HepG2 (cell line): ENCODE data around the gene ATN1. TPM values are rescaled to one million over a fixed set of nuclear protein-coding genes. Genes with fewer than 3 reads are reported as not detected.

Source experiments
- CAMTA2 ChIP-seq: sonication (generic); formaldehyde crosslinking; IDR thresholded peaks from 2 replicates; pipeline ENCODE4 v1.4.0; 2020; ENCODE audit warnings: mild to moderate bottlenecking, missing genetic modification reagents, borderline replicate concordance
- CEBPG ChIP-seq: IDR thresholded peaks from 2 replicates; pipeline ENCODE4 v1.6.1; 2016
- CENPBD1 ChIP-seq: sonication (generic); formaldehyde crosslinking; IDR thresholded peaks from 2 replicates; pipeline ENCODE4 v1.8.0; 2022; ENCODE audit warnings: missing genetic modification reagents, low read depth, mild to moderate bottlenecking, borderline replicate concordance
- FOXA1 ChIP-seq, 2 experiments: fragments of 450-650 bp in 1 of 2; sonication (generic) in 1 of 2; formaldehyde crosslinking in 1 of 2; IDR thresholded peaks; 2 replicates each; pipeline versions ENCODE4 v1.4.0 to v1.6.1; 2016 to 2020; ENCODE audit warnings: missing genetic modification reagents in 1 of 2
- FOXP1 ChIP-seq, 2 experiments: fragments of 450-650 bp in 1 of 2; IDR thresholded peaks; 2 replicates each; pipeline ENCODE4 v1.6.1; 2017 to 2018; ENCODE audit warnings: antibody characterized with exemption in 1 of 2
- HIC2 ChIP-seq: sonication (generic); formaldehyde crosslinking; IDR thresholded peaks from 2 replicates; pipeline ENCODE4 v1.9.0; 2022; ENCODE audit warnings: low read depth, missing genetic modification reagents
- IKZF4 ChIP-seq: sonication (generic); formaldehyde crosslinking; IDR thresholded peaks from 2 replicates; pipeline ENCODE4 v1.5.1; 2020; ENCODE audit warnings: borderline replicate concordance, mild to moderate bottlenecking, low read depth, missing genetic modification reagents; ENCODE audit errors: not compliant biosample characterization
- MATR3 ChIP-seq: sonication (generic); formaldehyde crosslinking; IDR thresholded peaks from 2 replicates; pipeline ENCODE4 v1.4.0; 2020; ENCODE audit warnings: missing genetic modification reagents
- MED13 ChIP-seq: sonication (generic); formaldehyde crosslinking; IDR thresholded peaks from 2 replicates; pipeline ENCODE4 v1.5.0; 2020; ENCODE audit warnings: missing genetic modification reagents
- MEF2D ChIP-seq: sonication (generic); formaldehyde crosslinking; IDR thresholded peaks from 2 replicates; pipeline ENCODE4 v1.5.1; 2020; ENCODE audit warnings: mild to moderate bottlenecking, missing genetic modification reagents
- POGZ ChIP-seq: sonication (generic); formaldehyde crosslinking; IDR thresholded peaks from 2 replicates; pipeline ENCODE4 v1.4.0; 2020; ENCODE audit warnings: mild to moderate bottlenecking, missing genetic modification reagents
- REPIN1 ChIP-seq: sonication (generic); formaldehyde crosslinking; IDR thresholded peaks from 2 replicates; pipeline ENCODE4 v1.8.0; 2022; ENCODE audit warnings: missing genetic modification reagents, low read depth, mild to moderate bottlenecking, borderline replicate concordance
- SALL1 ChIP-seq: sonication (generic); formaldehyde crosslinking; IDR thresholded peaks from 2 replicates; pipeline ENCODE4 v1.8.0; 2022; ENCODE audit warnings: mild to moderate bottlenecking, missing genetic modification reagents
- SCMH1 ChIP-seq: sonication (generic); formaldehyde crosslinking; IDR thresholded peaks from 2 replicates; pipeline ENCODE4 v1.9.0; 2021; ENCODE audit warnings: missing genetic modification reagents, mild to moderate bottlenecking, borderline replicate concordance
- SMAD1 ChIP-seq: sonication (generic); formaldehyde crosslinking; IDR thresholded peaks from 2 replicates; pipeline ENCODE4 v1.4.0; 2020; ENCODE audit warnings: missing genetic modification reagents, low read depth, mild to moderate bottlenecking, borderline replicate concordance
- SOX5 ChIP-seq: IDR thresholded peaks from 2 replicates; pipeline ENCODE4 v1.6.1; 2016; ENCODE audit warnings: borderline replicate concordance
- SP140L ChIP-seq: sonication (generic); formaldehyde crosslinking; IDR thresholded peaks from 2 replicates; pipeline ENCODE4 v1.4.0; 2020; ENCODE audit warnings: missing genetic modification reagents, borderline replicate concordance
- ZFP1 ChIP-seq: IDR thresholded peaks from 2 replicates; pipeline ENCODE4 v1.6.1; 2016
- ZFP37 ChIP-seq: sonication (generic); formaldehyde crosslinking; IDR thresholded peaks from 2 replicates; pipeline ENCODE4 v1.4.0; 2020; ENCODE audit warnings: missing genetic modification reagents, borderline replicate concordance
- ZNF30 ChIP-seq: sonication (generic); formaldehyde crosslinking; IDR thresholded peaks from 2 replicates; pipeline ENCODE4 v1.5.0; 2020; ENCODE audit warnings: mild to moderate bottlenecking, missing genetic modification reagents
- ZNF333 ChIP-seq: sonication (generic); formaldehyde crosslinking; IDR thresholded peaks from 2 replicates; pipeline ENCODE4 v1.4.0; 2020; ENCODE audit warnings: mild to moderate bottlenecking, missing genetic modification reagents, borderline replicate concordance
- ZNF337 ChIP-seq: sonication (generic); formaldehyde crosslinking; IDR thresholded peaks from 2 replicates; pipeline ENCODE4 v1.5.1; 2020; ENCODE audit warnings: missing genetic modification reagents, low read depth, mild to moderate bottlenecking, borderline replicate concordance
- ZNF33B ChIP-seq: sonication (generic); formaldehyde crosslinking; IDR thresholded peaks from 2 replicates; pipeline ENCODE4 v1.5.1; 2020; ENCODE audit warnings: mild to moderate bottlenecking, missing genetic modification reagents
- ZNF367 ChIP-seq: sonication (generic); formaldehyde crosslinking; IDR thresholded peaks from 2 replicates; pipeline ENCODE4 v1.4.0; 2020; ENCODE audit warnings: missing genetic modification reagents, borderline replicate concordance
- ZNF441 ChIP-seq: sonication (generic); formaldehyde crosslinking; IDR thresholded peaks from 2 replicates; pipeline ENCODE4 v1.7.0; 2021; ENCODE audit warnings: missing genetic modification reagents, borderline replicate concordance
- ZNF446 ChIP-seq: sonication (generic); formaldehyde crosslinking; IDR thresholded peaks from 2 replicates; pipeline ENCODE4 v1.5.0; 2020; ENCODE audit warnings: mild to moderate bottlenecking, missing genetic modification reagents
- ZNF572 ChIP-seq: sonication (generic); formaldehyde crosslinking; IDR thresholded peaks from 2 replicates; pipeline ENCODE4 v1.5.1; 2020; ENCODE audit warnings: mild to moderate bottlenecking, missing genetic modification reagents
- ZSCAN31 ChIP-seq: sonication (generic); formaldehyde crosslinking; IDR thresholded peaks from 2 replicates; pipeline ENCODE4 v1.5.0; 2020; ENCODE audit warnings: low read depth, mild to moderate bottlenecking, missing genetic modification reagents
- polyA plus RNA-seq, 8 experiments: library from polyadenylated mRNA; depleted of rRNA in 3 of 8; stranded (reverse) in 7 of 8; unstranded in 1 of 8; fragments of >200 nt; fragmentation: Illumina TruSeq in 4 of 8; extraction: Trizol in 4 of 8; gene quantifications; 2 replicates each; pipeline versions ENCODE4 v1.2.1 to v1.2.3, GENCODE V29; 2011 to 2016; ENCODE audit warnings: low read depth in 4 of 8, missing spikeins in 1 of 8, mixed read lengths in 1 of 8; ENCODE audit not compliant: insufficient read depth in 1 of 8
- total RNA-seq, 5 experiments: library from RNA; depleted of rRNA; stranded (reverse); fragments of >200 nt; fragmentation: Illumina TruSeq; extraction: Trizol; gene quantifications; 2 replicates each; pipeline ENCODE4 v1.2.3, GENCODE V29; 2016; ENCODE audit warnings: low read depth in 1 of 5
- TF ChIP-seq, protein P1 (sequence below): sonication (generic); formaldehyde crosslinking; IDR thresholded peaks from 2 replicates; pipeline ENCODE4 v1.5.0; 2020; ENCODE audit warnings: mild to moderate bottlenecking, low read depth, missing genetic modification reagents, borderline replicate concordance

ATN1 gene
- total and polyA plus RNA-seq, 2 of the 13 experiments (the other 11 are each of a cell fraction or from before 2014, with no cell fraction given), result 2.1 to 8.6 TPM

DNA sequence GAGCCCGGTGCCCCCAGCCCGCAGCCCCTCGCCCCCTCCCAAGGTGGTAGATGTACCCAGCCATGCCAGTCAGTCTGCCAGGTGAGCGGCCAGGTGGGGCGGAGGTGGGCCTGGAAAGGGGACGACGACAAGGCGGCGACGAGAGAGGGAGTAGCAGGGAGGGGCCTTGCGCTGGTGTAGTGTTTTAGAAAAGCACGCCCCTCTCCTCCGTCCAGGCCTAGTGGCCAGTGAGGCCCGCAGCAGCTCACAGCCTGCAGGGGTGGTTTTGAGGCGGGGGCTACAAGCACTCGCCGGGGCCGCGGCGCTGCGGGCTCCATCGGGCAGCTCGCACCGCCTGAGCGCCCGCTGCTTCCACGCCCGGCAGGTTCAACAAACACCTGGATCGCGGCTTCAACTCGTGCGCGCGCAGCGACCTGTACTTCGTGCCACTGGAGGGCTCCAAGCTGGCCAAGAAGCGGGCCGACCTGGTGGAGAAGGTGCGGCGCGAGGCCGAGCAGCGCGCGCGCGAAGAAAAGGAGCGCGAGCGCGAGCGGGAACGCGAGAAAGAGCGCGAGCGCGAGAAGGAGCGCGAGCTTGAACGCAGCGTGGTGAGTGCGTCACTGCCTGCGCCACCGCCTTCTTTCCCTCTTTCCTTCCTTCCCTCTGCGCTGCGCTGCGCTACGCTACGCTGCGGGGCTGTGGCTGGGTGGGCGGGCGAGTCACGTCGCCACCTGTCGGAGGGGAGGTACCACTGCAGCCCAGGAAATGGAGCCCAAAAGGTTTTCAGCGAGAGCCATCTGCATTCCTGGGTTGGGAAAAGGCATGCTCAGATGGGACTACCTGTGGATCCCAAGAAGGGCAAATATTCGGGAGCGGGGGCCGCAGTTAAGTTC is 10.0 kb downstream of the ATN1 start (continued):
- no peak for TF ChIP-seq ZFP37 (CRISPR knock-in tag)
- TF ChIP-seq MED13, result no peak; the same call in 1 of the 2 replicates
- no peak for TF ChIP-seq CENPBD1 (CRISPR knock-in tag)
- TF ChIP-seq SCMH1 (CRISPR knock-in tag), result no peak
- no peak for TF ChIP-seq SP140L (CRISPR knock-in tag)
- no peak for TF ChIP-seq CAMTA2 (CRISPR knock-in tag)
- TF ChIP-seq ZNF572 (CRISPR knock-in tag), result peak; percentile 35; the same call in 1 of the 2 replicates
- peak; percentile 43; the same call in 1 of the 2 replicates for TF ChIP-seq MEF2D (CRISPR knock-in tag)
- no peak for TF ChIP-seq ZNF367 (CRISPR knock-in tag)
- peak; percentile 68 for TF ChIP-seq SOX5 (CRISPR knock-in tag)
- TF ChIP-seq CEBPG (CRISPR knock-in tag), result peak; percentile 65
- TF ChIP-seq ZNF333 (CRISPR knock-in tag), result no peak
- TF ChIP-seq ZSCAN31 (CRISPR knock-in tag), result peak; percentile 79; the same call in 1 of the 2 replicates
- TF ChIP-seq ZNF33B (CRISPR knock-in tag), result peak; percentile 56; the same call in 1 of the 2 replicates
- TF ChIP-seq ZNF446 (CRISPR knock-in tag), result peak; percentile 92; the same call in 1 of the 2 replicates
- TF ChIP-seq POGZ, result peak; percentile 94
- TF ChIP-seq MATR3, result no peak
- TF ChIP-seq REPIN1 (CRISPR knock-in tag), result peak; percentile 97
- TF ChIP-seq SMAD1, result peak; percentile 88; the same call in 1 of the 2 replicates
- no peak for TF ChIP-seq HIC2 (CRISPR knock-in tag)
- TF ChIP-seq SALL1 (CRISPR knock-in tag), result peak; percentile 87
- TF ChIP-seq FOXP1 (IDR thresholded peaks at IDR 0.05), result no peak
- no peak for TF ChIP-seq FOXP1 (CRISPR knock-in tag; IDR thresholded peaks at IDR 0.05)
- no peak for TF ChIP-seq IKZF4 (CRISPR knock-in tag)
- TF ChIP-seq ZNF441 (CRISPR knock-in tag), result peak; percentile 81
- TF ChIP-seq, protein P1, sequence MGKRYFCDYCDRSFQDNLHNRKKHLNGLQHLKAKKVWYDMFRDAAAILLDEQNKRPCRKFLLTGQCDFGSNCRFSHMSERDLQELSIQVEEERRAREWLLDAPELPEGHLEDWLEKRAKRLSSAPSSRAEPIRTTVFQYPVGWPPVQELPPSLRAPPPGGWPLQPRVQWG (CRISPR knock-in tag), result no peak
- no peak for TF ChIP-seq FOXA1 (IDR thresholded peaks at IDR 0.05)
- peak; percentile 69 for TF ChIP-seq FOXA1 (CRISPR knock-in tag; IDR thresholded peaks at IDR 0.05)
- TF ChIP-seq ZNF30 (CRISPR knock-in tag), result no peak
- TF ChIP-seq ZNF337, result peak; percentile 90
- TF ChIP-seq ZFP1 (CRISPR knock-in tag), result no peak
